Hippocampal formation (tissue), 2 donors: ENCODE data around the gene TET1.
"Not testable (repeated sequence)": the region's sequence is repeated elsewhere in the genome, so short reads cannot be mapped to it uniquely, and the experiment has no call there.

Experiments
- DNase-seq, 2 donors: peaks; one replicate each; lab custom pipeline; 2025; lab: John Stamatoyannopoulos, UW

Gene TET1

DNA sequence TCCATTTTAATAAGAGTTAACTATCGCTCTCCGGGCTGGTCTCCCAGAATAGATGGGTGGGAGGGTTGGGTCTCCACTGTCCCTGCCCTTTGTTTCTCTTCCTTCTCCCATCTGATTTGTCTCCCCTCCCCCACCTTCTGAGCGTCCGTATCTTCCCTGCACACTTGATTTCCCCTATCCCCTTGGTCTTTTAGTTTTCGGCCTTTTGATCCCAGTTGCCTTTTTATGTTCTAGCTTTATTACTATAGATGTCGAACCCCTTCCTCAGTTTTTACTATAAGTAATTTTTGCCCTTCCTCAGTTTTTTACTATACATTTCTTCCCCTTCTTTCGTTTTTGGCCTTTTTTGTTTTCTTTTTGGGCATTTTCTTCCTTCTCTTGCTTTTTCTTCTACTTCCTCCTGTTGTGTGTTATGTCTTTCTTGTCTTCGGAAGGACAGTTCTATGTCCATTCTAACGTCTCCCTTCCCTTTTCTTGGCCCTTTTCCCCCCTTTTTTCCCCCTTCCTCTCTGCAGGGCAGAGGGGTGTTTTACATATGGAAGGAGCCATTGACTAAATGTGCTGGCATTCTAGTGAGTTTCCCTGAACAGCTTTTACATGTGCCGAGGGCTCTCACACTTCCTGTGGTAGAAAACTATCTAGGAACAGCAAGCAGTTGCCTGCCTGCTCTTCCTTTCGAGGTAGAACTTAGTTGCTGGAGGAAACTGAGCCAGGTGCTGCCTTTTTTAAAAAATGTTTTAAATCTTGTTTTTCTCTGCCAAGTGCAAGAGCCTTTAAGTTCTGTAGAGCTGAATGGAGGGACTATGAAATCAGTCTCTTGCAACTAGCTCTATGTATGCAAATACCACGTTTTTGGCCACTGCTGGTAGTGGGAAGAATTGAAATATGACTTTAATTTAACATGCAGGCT lies 2.8 kb downstream of the TET1 start:
- DNase-seq, result no peak

DNA sequence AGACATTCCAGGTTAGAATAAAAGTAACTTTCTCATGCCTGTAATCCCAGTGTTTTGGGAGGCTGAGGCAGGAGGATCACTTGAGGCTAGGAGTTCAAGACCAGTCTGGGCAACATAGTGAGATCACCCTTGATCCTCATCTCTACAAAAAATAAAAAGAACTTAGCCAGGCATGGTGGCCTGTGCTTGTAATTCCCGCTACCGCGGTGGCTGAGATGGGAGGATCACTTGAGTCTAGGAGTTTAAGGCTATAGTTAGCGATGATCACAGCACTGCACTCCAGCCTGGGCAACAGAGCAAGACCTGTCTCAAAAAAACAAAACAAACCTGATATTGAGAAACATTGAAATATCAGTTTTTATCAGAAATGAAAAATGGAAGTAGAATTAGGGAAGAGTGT lies 4.6 kb downstream of the TET1 start:
- no peak for DNase-seq

DNA sequence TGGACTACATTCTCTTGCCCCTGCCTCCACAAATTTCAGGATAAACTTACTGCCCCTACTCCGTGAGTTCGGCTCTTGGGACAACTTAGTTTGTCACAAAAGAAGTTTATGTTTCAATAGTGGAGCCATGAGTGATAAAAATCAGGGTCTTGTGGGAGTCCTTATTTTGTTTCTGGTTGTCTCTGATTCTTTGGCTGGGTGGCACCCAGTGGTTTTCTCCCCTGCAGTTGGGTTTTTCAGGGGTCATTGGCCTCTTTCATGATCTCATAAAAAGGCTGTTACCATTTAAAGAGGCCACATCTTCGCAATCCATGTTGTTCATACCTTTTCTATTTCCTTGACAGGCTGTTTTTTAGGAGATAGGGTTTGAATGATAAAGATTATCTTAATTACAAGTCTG lies 5.5 kb downstream of the TET1 start:
- DNase-seq, result no peak

DNA sequence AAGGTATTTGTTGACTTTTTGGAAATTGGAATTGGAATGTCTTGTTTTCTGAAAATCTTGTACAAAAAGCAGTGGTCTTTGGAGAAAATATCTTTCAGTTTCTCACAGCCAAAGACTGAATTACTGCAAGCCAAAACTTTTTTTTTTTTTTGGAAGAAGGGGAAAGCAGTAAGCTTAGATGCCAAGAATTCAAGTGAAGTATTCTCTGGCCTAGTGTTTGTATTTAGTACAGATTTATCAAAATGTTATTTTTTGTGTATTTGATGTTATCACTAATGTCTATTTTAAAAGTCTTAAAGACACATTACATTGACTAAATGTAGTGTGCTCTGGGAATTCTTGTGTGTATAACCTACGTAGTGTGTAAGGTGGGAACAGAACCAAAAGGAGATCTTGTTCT lies 6.2 kb downstream of the TET1 start:
- DNase-seq, result no peak

DNA sequence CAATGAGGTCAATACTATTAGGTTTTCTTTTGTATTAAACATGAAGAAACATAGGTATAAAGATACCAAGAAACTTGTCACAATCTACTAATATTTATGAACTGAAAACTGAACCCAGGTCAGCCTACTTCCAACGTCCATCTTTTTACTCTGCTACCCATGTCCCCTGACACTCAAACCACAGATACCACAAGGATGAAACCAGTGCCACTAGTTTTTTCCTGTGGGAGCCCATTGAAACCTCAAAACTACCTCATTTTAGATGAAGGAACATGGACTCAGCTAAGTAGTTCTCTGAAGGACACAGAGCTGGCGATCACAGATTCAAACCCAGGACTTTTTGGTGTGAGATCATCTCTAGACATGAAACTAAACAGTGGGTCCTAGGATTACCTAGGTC lies 6.8 kb downstream of the TET1 start:
- DNase-seq, result no peak

DNA sequence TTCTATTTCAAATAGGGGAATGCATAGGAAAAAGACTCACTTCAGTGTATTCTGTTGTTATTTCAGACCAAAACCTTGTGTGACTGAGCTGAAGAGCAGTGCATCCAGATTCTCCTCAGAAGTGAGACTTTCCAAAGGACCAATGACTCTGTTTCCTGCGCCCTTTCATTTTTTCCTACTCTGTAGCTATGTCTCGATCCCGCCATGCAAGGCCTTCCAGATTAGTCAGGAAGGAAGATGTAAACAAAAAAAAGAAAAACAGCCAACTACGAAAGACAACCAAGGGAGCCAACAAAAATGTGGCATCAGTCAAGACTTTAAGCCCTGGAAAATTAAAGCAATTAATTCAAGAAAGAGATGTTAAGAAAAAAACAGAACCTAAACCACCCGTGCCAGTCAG lies 12.0 kb downstream of the TET1 start:
- no peak for DNase-seq

DNA sequence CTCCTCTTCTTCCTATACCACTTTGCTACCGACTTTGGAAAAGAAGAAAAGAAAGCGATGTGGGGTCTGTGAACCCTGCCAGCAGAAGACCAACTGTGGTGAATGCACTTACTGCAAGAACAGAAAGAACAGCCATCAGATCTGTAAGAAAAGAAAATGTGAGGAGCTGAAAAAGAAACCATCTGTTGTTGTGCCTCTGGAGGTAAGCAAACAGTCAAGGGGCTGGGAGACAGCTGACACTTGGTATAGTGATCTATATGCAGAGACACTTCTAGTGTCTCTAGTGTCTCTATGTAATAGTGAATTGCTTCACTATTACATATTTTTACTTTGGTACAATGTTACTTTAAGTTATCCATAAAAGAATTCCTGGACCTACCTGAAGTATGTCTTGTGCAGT lies 13.9 kb downstream of the TET1 start:
- no peak for DNase-seq

DNA sequence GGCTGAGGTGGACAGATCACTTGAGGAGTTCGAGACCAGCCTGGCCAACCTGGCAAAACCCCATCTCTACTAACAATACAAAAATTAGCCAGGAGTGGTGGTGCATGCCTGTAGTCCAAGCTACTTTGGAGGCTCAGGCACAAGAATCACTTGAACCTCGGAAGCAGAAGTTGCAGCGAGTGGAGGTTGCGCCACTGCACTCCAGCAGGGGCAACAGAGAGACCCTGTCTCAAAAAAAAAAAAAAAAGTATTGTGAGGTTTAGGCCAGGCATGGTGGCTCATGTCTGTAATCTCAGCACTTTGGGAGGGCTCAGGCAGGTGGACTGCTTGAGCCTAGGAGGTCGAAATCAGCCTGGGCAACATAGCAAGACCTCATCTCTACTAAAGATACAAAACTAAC lies 16.0 kb downstream of the TET1 start:
- no peak for DNase-seq

DNA sequence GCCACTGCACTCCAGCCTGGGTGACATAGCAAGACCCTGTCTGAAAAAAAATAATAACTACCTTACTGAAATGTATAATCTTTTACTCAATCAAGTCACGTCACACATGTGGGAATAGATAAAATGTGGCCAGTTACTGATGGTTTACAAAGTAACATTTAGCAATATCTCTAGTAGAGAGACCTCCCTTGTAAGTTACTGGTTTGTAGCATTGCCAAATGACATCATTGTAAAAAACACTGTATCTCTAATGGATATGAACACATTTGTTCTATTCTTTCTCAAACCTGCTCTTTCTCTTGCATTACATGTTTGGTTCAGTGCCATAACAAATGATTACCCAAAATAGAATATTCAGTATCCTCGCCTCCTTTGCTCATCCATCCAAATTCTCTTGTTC lies 18.8 kb downstream of the TET1 start:
- DNase-seq, result no peak

DNA sequence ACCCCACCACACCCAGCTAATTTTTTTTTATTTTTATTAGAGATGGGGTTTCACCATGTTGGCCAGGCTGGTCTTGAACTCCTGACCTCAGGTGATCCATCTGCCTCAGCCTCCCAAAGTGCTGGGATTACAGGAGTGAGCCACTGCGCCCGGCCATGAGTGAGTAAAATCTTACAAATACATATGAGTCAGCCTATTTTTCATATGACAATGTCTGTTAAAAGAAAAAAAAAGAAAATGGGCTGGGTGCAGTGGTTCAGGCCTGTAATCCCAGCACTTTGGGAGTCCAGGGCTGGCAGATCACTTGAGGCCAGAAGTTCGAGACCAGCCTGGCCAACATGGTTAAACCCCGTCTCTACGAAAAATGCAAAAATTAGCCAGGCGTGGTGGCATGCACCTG lies 24.1 kb downstream of the TET1 start:
- DNase-seq, result not testable (repeated sequence)

DNA sequence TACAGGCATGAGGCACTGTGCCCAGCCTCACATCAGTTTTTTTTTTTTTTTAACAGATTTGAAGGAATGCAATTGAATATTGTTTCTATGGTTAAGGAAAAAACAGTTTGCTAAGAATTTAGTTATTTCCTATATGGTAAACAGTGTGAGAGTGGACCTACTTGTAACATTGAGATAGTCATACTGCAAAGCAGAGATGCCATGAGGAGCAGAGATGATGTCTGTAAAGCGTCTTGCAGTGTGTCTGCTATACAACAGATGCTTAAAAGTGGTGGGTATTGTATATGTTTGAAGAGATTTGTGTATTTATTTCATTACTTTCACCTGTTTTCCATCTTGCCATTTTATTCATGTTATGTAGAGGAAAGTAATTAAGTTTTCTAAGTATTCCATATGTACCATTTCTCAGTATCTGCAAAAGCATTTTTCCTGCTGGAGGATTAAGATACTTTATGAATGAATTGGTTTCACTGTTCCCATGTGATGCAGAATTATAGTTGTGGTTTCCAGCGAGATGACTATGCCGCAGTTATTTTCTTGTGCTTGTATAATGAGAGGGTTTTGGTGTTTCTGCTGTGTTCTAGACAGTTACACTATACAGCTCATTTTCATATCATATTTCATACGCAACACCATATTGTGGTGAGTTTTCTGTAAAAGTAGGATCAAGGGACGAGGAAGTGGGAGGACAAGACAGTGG lies 26.6 kb downstream of the TET1 start:
- no peak for DNase-seq

DNA sequence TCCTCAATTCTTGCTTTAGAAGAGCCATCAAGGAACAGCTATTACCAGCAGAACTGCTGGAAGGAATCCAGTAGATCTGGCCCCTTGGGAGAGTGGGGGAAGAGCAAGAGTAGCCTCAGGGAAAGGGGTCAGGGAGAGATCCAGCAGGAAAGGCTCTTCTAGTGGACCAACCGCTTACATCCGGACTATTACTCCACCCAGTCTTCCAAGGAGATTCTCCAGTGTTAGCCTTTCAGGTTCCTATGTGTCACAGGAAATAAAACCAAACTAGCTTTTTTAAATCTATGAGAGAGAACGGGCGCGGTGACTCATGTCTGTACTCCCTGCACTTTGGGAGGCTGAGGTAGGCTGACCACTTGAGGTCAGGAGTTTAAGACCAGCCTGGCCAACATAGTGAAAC lies 34.3 kb downstream of the TET1 start:
- no peak for DNase-seq

DNA sequence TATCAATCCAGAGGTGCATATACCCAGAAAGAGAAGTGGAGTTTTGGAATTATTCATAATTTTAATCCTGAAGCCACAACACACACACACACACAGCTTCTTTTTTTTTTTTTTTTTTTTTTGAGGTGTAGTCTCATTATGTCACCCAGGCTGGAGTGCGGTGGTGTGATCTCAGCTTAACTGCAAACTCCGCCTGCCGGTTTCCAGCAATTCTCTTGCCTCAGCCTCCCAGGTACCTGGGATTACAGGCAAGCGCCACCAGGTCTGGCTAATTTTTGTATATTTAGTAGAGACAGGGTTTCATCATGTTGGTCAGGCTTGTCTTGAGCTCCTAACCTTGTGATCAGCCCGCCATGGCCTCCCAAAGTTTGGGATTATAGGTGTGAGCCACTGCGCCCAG lies 35.4 kb downstream of the TET1 start:
- no peak for DNase-seq

DNA sequence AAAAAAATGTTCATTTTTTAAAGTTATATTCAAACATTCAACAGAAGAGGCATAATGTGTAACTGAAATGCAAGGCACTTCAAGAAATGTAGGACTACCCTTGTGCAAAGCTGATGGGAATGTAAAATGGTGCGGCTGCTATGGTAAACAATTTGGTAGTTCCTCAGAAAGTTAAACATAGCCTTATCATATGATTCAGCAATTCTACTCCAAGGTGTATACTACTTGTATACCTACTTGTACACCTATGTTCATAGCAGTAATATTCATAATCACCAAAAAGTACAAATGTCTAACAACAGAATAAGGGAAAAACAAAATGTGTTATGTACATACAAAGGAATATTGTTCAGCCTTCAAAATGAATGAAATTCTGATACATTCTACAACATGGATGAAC lies 37.3 kb downstream of the TET1 start:
- no peak for DNase-seq

DNA sequence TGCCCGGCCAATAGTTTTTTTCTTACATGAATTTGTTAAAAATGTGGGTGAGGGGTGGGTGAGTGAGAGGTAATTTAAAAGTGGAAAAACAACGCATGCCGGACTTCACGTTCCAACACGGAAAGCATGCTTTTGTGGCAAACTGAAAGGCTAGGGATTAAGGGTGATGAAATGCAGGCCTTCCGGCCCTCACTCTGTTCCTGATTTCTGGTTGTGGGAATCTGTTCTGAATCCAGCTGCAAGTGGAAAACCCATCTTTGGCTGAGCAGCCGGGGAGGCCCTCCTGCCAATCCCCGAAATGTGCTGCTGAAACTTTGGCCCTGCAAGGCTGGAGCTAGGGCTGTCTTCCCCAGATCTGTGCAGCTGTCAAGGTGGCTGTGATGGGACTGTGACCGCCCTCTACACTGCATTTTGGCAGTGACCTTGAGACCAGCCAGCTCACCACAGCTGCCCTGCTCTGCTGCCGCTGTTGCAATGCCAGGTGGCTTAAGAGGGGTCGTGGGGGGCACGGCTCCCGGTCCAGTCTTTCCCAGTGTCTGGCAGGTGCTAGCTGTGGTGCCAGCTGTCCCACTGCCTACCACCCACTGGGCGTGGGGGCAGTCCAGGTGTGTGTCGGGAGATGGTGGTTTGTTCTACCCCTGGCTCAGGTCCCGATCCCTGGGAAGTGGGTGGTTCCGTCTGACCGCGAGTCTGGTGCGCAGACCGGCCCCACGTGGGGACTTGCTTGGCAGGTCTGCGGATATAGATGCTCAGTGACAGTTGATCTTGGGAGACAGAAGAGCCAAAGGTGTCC lies 39.0 kb downstream of the TET1 start:
- peak in 1 of 2 donors; percentile 26 for DNase-seq

DNA sequence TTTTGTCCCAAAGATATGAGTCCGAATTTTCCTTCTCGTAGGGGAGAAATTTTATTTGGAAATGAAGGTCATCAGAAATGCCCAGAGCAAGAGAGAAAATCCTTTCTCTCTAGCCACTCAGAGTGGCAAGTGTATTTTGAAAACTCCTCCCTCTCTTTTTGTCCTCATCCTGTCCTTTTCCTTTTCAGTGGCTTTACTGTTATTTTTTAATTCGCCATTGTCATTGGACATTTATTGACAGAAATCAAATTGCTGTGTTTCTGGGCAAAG lies 39.6 kb downstream of the TET1 start:
- no peak for DNase-seq

DNA sequence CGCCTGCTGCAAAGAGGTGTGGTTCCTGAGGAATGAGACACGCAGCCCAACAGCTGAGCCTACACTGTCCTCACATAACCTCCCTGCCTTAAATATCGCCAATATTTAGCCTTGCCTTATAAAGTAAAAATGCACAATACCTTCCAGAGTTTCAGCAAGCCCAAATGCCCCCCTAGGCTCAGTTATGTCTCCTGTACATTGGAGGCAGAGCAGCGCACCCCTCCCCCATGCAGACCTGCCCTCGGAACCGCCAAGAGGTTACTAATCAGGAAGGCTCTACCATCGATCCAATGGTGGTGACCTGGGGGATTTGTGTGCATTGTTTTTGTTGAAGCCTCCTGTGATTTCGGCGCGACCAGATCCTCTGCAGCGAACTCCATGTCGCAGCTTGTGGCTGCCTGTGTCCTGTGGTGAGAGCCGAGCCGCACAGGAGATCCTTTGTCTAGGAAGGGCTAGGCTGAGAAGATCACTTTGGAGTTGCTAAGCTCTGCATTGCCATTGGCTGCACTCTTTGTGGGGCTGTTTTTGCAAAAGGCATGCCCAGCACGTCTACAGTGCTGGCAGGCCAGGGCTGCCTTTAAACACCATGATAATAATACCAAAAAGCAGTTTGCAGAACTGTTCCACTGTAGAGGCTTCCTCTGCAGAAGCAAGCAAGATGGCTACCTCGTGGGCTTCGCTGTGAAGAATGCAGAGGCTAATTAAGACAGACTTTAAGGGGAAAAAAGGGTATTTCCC lies 40.1 kb downstream of the TET1 start:
- peak; percentile 85 to 92 for DNase-seq

DNA sequence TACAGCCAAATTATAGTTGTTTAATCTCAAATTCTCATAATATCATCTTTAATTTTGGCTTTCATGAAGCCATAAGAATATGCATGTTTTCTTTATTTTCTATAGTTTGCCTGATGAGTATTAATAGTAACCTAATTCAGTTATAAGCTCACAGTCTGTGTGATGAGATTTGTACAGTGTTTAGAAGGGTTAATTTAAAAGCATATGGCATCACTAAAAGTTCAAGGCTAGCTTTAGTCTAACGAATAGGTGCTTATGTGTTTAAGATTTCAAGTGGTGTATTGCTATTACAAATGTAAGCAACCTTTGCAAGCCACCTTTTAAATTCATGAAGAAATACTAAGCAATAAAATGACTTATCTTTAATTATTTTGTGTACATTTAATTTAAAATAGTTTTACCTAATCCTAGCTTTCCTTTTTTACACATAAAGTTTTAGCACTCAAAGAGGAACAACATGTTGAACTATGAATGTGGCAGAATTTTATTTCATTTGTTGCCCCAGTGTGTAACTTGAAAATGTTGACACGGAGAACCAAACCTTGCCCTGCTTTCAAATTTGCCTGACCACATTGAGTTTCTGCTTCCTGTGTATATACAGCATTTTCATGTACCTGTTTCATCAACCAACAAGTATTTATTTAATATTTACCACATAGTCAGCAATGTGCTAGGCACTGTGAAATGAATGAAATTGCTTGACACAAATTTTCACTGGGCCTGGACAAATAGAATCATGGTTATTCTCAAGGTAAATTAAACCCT lies 41.5 kb downstream of the TET1 start:
- no peak for DNase-seq

DNA sequence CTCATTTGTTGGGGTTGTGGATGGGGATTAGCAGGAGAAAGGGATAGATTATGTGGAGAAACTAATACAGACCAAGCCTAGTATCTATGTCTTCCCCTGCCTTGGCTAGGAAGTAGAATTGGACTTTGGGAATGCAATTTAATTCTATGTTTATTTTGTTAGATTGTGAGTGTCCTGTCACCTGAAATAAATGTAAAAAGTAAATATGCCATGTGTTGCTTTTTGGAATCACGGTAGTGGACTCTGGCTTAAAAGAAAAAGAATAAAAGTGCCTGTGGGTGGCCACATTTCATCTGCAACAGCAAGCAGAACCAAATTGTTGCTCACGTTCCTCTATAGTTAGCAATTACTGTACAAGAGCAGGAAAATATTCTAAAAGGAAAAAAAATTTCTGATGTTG lies 42.3 kb downstream of the TET1 start:
- no peak for DNase-seq

DNA sequence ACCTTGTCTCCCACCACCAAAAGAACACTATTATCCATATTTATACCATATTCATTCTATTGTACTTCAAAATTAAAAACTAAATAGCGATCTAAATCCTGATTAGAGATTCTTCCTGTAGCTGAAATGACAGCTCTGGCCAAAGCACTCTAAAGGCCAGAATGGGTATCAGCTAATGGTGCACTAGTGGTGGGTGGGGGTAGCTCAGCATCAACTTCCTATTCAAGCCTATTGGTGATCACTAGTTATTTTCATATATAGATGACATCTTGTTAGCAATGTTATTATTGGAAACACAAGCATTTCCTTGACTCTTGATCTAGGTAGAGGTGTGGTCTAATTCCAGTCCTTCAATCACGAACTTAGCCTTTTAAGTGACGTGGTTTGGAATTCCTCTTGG lies 43.6 kb downstream of the TET1 start:
- DNase-seq, result no peak

DNA sequence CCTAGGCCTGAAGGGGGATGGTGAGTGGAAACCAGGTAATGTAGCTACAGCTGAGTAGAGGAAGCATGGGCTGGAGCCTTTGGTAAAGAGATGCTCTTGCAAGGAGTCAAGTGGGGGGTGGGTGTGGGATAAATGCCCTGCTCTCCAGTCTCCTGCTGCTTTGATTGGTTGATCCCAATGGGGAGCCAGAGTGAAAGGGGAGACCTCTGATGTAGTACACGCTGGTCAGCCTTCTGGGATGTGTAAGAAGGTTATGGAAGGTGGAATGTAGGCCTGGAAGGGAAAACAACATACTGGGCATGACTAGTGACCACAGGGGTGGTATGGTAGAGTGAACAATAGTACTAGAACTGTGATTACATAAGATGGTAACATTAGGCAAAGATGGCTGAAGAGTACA lies 44.3 kb downstream of the TET1 start:
- DNase-seq, result no peak

DNA sequence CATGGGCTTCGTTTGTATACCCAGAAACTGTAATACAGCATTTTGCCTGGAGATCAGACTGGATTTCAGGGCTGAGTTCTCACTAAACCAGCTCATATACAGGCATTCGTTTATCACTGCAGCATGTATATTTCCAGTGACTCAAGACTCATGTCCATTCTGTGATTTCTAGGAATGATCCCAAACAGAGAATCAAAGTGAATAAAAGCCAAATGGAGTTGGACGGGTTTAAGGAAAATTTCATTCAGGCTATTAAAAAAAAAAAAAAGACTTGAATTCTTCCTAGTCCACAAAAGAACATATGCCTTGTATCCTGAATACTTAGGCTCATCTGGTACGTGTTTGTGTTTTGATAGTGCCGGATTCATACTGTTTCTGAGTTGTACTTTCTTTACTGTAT lies 46.8 kb downstream of the TET1 start:
- no peak for DNase-seq
